NCI-H187 treated with DMSO at 0.1 percent for 48 hours (cell line): ENCODE results near the gene ANO9.
"Not testable (repeated sequence)": the region's sequence is repeated elsewhere in the genome, so short reads cannot be mapped to it uniquely, and the experiment has no call there.

Source experiments
- DNase-seq: peaks from one replicate; lab custom pipeline; 2025; lab: John Stamatoyannopoulos, UW

Gene ANO9

GRCh38 chr11:451738-452137 lies 9.9 kb upstream of the ANO9 start:
- no peak for DNase-seq

DNA sequence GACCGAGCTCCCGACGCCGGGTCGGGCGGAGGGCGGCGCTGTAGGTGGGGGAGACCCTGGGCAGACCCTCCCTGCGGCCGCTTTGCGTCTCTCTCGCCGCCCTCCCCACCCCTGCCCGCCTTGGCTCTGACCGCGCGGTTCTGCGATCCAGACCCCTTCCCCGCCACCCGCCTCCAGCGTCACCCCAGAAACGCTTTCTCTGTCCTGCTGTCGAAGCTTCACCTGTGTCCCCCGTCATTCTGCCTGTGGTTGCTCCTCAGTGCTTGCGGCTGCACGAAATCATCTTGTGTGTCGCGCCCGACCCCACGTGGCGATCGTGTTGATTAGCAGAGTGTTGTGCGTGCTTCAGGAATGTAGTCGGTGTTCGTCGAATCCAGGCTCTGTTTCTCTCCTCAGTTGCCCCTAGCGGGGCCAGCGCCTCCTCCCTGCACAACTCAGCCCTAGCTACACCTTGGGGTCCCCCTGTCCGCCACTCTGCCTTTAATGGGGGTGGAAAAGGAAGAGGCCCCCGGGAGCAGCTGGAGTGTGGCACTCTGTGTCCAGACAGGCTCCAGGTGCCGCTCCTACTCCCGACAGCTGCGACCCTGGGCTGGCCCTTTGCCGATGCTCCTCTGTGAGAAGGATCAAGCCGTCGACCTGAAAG lies 9.1 kb upstream of the ANO9 start:
- peak; percentile 6 for DNase-seq

GRCh38 chr11:449889-450808 lies 8.3 kb upstream of the ANO9 start, which contains the start of gene PTDSS2:
PTDSS2 (plus strand) TSS chr11:450279; CDS start chr11:450456, 177 bp downstream.
- DNase-seq = peak; percentile 75

DNA sequence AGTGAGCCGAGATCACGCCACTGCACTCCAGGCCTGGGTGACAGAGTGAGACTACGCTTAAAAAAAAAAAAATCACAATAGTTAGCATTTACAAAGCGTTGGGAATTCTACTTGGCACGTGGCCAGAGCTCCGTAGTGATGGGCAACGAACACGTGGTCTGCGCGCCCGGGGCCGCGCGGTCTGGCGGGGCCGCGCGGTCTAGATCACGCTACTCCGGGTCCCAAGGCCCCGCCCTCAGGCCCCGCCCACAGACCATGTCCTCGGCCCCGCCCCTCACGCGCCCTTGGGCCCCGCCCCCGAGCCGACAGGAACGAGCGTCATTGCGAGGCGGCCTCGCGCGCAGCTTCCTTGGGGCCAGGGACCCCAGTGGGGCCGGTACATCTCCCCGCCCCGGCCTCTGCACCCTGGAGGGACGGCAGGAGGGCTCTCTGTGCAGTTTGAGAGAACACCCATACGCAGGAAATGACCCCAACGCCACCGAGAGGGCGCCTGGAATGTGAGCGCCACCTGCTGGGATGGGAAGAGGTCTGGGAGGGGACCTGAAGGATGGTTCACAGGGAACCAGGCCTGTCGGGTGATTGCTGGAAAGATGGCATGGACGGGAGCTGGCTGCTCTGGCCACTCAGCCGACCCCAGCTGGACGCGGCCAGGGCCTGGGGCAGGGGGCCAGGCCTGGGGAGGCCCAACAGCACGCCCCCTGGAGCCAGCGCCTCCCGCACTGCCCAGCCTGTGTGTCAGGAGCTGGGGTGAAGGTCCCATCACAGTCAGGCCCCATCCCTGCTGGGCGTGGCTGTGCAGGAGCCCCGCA lies 6.3 kb upstream of the ANO9 start:
- peak; percentile 70 for DNase-seq

DNA sequence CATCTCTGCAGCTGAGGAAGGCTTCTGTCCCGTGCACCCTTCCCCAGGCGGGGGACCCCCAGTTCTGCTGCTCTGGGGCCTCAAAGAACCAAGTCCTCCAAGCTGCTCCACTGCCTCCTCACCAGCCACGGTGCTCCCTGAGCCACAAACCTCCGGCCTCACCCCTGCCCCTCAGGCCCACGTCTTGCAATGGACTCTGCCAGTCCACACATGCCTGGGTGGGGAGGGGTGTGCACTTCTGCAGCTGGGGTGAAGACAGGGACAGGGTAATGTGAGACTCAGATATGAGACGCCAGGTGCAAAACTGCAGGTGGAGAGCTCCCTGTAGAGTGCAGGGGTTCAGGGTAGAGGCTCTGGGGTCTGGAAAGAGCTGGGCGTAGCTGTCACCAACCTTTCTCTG lies 5.1 kb upstream of the ANO9 start:
- DNase-seq = peak; percentile 80

DNA sequence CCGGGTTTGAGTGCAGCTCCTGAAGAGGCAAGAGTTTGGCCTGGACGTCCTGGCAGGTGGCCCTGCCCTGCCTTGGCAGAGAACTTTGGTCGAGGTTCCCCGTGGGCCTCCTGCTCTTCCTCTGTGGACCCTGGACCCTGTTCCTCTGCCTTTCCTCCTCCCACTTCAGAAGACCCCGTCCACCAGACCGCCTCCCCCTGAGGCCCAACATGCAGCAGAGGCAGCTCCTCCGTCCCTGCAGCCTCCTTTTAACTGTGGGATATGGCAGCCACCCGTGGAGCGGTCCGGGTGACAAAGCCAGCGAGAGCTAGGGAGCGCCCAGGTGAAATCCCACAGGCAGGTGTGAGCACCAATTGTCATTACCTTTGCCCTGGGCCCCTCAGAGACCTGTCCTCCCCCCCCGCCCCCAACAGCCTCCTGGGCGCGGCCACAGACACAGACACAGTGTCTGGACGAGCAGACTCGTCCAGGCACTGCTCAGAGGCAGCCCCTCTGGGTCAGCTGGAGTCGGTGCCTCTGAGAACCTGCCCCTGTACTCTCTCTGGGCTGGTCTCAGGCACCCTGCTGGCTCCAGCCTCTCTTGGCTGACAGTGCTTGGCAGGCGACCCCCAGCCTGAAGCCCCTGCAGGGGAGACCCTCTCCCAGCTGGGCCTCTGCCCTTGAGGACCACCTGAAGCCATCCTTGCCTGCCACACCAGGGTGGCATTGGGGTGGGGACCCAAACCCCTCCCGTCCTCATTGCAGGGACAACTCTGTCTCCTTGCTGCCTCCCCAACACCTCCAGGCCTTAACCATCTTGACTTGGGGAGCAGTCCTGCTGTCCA lies 4.2 kb upstream of the ANO9 start:
- no peak for DNase-seq

DNA sequence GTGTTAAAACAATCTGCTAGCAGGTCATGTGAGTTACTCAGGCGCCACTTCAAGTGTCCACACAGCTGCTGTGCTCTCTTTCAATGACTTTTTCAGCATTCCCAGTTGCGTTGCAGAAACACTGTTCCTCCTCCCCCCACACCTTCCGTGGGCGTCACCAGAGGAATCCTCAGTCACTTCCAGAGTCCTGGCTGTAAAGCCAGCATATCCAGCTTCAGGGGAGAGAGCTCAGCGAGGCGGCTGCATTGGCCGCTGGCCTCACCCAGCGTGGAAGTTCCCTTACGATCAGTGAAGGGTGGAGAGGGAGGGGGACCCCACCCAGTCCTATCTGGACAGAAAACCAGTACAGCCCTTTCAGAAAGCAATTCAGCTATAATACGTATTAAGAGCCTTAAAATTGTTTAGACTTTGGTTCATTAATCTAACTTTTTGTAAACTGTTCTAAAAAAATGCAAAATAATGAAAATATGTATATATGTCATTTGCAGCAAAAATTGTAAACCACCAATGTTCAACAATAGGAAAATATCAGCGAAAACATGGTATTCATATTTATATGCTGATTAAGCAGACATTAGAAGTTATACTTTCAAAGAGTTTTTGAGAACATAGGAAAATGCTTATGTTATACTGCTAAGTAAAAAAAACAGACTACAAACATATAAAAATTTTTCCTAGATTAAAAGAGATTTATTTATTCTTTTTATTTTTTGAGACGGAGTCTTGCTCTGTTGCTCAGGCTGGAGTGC lies 2.8 kb upstream of the ANO9 start:
- DNase-seq = peak; percentile 81

- DNase-seq = peak; percentile 76
Measured at GRCh38 chr11:443542-444199, 1.9 kb upstream of the ANO9 start.

DNA sequence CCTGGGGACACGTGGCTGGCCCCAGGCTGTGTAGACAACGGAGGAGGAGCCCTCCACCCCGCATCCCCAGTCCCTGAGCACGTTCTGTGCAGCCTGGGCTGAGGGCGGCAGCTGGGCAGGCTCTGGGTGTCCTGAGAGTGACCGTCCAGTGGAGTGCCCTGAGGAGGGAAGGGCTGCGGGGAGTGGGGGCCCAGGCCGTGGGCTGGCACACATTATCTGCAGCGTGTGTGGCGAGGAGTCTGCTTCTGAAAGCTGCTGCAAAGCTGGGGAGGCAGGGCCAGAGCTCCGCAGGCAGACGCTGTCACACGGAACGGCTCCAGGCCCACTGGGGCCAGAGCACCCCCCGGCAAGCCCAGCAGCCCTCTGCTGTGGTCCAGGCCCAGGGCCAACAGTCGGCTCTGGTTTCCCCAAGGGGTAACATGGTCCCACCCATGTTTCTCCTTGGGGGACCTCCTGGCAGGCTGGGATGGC lies 835 bp upstream of the ANO9 start:
- no peak for DNase-seq

- DNase-seq = no peak
Measured at GRCh38 chr11:441043-441417, 781 bp downstream of the ANO9 start.

DNA sequence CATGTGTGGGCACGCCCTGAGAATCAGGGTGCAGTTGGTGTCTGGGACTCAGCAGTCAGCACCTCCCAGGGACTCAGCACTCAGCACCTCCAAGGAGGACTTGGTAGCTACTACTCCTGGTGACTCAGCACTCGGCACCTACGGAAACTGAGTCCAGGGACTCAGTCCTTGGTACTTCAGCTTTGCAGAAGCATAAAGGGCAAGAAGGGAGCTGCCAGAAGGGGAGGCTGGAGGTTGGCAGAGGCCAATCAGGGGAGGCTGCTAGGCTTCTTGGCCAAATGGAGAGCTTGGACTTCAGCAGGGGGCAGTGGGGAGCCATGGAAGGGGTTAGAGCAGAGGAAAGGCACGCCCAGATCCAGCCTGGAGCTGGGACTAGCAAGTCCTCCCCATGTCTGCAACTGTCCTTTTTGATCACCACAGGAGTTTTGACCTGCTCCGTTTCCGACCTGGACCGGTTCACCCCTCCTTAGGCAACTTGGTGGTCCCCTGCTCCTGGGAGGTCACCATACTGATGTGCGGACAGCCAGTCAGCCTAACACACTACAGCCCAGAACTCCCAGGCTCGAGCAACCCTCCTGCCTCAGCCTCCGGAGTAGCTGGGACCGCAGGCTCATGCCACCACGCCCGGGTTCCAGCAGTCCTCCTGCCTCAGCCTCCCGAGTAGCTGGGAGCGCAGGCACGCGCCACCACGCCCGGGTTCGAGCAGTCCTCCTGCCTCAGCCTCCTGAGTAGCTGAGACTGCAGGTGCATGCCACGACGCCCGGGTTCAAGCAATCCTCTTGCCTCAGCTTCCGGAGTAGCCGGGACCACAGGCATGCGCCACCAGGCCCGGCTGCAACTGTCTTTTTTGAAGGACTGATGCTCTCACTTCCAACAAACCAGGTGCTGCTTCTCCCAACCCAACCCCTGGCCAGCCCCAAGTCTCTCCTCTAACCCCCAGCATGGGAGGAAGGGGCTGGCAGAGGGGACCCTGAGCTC lies 1.5 kb downstream of the ANO9 start:
- DNase-seq = no peak

DNA sequence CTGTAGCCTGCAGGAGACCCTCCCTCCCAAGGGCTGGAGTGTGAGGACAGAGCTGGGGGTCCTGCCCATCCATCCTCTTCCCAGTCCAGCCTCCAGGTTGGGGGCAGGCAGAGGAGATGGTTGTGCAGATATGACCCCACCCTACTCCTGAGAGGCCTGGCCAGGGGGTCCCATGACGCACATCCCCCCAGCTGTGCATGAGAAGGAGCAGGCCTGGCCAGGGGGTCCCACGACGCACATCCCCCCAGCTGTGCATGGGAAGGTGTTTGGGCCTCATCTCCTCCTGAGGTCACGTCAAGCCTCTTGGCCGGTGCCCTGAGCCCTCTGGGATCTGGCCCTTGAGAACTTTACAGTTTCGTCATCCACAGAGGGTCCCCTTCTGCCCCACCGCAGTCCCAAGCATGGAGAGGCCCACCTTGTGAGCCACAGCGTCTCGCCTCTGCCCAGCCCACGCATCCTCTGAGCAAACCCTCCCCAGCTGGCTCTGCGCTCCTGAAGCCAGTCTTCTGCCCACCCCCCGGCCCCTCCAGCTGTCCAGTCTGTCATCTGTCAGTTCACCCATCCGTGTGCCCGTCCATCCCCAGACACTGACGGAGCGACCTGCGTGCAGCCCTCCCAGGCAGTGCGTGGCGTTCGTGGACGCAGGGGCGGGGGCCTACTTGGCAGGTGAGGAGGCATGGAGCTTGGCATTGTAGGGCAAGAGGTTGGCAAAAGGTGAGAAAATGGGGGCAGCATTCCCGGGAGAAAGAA lies 2.3 kb downstream of the ANO9 start:
- no peak for DNase-seq

DNA sequence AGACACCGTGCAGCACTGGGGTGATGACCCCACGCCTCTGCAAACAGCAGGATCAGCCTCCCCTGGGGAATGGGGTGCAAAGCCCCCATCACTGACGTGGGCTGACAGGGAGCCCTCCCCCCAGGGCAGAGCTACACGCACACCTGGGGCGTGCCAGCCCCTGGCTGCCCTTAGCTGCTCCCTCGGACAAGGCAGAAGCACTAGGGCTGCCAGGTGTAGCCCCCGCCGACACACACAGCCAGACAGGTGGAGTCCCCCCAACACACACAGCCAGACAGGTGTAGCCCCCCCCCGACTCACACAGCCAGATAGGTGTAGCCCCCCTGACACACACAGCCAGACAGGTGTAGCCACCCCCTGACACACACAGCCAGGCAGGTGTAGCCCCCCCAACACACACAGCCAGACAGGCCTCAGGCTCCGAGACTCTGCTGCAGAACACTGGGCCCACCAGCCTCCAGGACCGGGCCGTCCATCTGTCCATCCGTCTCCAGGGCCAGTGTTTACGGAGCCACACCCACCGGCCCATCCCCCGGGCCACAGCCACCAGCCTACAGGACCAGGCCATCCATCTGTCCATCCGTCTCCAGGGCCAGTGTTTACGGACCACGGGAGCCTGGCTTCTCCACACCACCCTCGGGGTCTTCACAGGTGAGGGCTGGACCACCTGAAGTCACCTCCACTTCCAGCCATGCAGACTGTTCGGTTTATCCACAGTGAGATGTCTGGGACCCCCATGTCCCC lies 3.5 kb downstream of the ANO9 start:
- DNase-seq = no peak

GRCh38 chr11:437228-437870 lies 4.5 kb downstream of the ANO9 start:
- no peak for DNase-seq

DNA sequence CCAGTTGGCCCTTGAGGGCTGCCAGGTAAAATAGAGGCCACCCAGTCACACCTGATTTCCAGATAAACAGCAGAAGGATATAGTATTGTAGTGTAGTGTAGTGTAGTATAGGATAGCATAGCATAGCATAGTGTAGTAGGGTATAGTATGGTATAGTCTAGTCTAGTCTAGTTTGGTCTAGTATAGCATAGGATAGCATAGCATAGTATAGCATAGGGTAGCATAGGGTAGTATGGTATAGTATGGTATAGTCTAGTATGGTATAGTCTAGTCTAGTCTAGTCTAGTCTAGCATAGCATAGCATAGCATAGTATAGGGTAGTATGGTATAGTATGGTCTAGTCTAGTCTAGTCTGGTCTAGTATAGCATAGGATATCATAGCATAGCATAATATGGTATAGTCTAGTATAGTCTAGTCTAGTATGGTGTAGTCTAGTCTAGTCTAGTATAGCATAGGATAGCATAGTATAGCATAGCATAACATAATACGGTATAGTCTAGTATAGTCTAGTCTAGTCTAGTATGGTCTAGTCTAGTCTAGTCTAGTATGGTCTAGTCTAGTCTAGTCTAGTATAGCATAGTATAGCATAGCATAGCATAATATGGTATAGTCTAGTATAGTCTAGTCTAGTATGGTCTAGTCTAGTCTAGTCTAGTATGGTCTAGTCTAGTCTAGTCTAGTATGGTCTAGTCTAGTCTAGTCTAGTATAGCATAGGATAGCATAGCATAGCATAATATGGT lies 6.6 kb downstream of the ANO9 start:
- not testable (repeated sequence) for DNase-seq

- no peak for DNase-seq
Measured at GRCh38 chr11:434496-434895, 7.3 kb downstream of the ANO9 start.
